NCI-H748 (cell line): ENCODE data around the gene ADGRD1.
"Not testable (repeated sequence)": the region's sequence is repeated elsewhere in the genome, so short reads cannot be mapped to it uniquely, and the experiment has no call there.

Source experiments
- DNase-seq: peaks from one replicate; lab custom pipeline; 2025; ENCODE audit not compliant: unreplicated experiment; lab: John Stamatoyannopoulos, UW

The ADGRD1 gene

GRCh38 chr12:130983328-130984017 is 29.8 kb downstream of the ADGRD1 start:
- DNase-seq: no peak

- DNase-seq: no peak
Observed at GRCh38 chr12:130984183-130985058, 30.7 kb downstream of the ADGRD1 start.

GRCh38 chr12:130987151-130987931 is 33.6 kb downstream of the ADGRD1 start:
- DNase-seq: no peak

- DNase-seq: no peak
Observed at GRCh38 chr12:130988261-130988660, 34.6 kb downstream of the ADGRD1 start.

GRCh38 chr12:130988751-130989150 is 35.0 kb downstream of the ADGRD1 start:
- DNase-seq: no peak

- no peak for DNase-seq
Observed at GRCh38 chr12:130989391-130989790, 35.7 kb downstream of the ADGRD1 start.

GRCh38 chr12:130990034-130990433 is 36.3 kb downstream of the ADGRD1 start:
- DNase-seq: no peak

GRCh38 chr12:130992448-130992847 is 38.7 kb downstream of the ADGRD1 start:
- DNase-seq: peak; percentile 72

GRCh38 chr12:130992979-130993538 is 39.4 kb downstream of the ADGRD1 start:
- DNase-seq: no peak

GRCh38 chr12:130993759-130994670 is 40.3 kb downstream of the ADGRD1 start:
- DNase-seq: no peak

- no peak for DNase-seq
Observed at GRCh38 chr12:130994821-130995375, 41.2 kb downstream of the ADGRD1 start.

GRCh38 chr12:130995386-130995969 is 41.8 kb downstream of the ADGRD1 start:
- DNase-seq: not testable (repeated sequence)

- no peak for DNase-seq
Observed at GRCh38 chr12:130998136-130998535, 44.4 kb downstream of the ADGRD1 start.

- no peak for DNase-seq
Observed at GRCh38 chr12:131000000-131000486, 46.3 kb downstream of the ADGRD1 start.

GRCh38 chr12:131001493-131001892 is 47.8 kb downstream of the ADGRD1 start:
- no peak for DNase-seq

GRCh38 chr12:131002216-131002631 is 48.5 kb downstream of the ADGRD1 start:
- DNase-seq: no peak

- no peak for DNase-seq
Observed at GRCh38 chr12:131003036-131003715, 49.5 kb downstream of the ADGRD1 start.

- DNase-seq: no peak
Observed at GRCh38 chr12:131003716-131004045, 50.0 kb downstream of the ADGRD1 start.

GRCh38 chr12:131004166-131004565 is 50.5 kb downstream of the ADGRD1 start:
- no peak for DNase-seq
